ENCODE measurements around the gene NFYC.

The NFYC gene

DNA sequence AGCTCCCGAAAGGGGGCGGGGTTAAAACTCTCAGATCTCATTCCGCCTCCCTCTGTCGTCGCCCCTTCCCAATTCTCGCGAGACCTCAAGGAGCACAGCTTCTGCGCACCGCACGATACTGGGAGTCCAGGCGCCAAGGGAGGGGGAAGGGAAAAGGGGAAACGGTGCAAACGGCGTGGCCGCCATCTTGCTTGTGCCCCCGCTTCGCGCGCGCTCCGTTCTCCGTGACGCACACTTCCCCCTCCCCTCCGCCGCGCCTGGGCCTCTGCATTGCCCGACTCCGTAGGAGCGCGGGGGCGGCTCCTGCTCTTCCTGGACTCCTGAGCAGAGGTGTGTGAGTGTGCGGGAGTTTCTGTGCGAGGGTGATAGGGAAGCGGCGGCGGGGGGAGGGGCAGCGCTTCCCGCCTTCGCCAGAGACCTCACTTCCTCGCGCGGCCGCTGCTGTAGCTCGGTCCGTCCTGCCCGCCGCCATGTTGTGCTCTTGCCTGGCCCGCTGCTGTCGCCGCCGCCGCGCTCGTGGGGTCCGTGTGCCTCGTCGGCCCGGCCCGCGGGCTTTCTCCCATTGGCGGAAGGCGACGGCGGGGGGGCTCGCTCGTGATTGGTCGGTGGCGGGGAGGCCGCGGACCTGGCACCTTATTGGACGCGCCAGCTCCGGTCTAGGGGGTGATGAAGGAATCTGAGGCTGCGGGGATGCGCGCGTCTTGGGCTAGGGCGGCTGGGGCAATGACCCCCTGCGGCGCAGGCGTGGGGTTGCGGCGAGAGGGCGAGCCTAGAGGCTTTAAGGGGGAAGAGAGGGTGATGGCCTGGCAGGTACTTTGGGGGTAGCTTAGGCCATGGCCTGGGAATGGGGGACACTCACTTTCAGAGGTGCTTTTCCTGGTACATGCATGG, at the start of gene NFYC:
TSS of gene NFYC (plus strand) at position 167 of the 891 bp plus-strand sequence. CDS start 47,140 bp downstream, outside the sequence.
- H3K4me1 ChIP-seq (ENCODE audit: insufficient read depth, low read length), result peaks cover 15% of the 10 kb centered on the region
- H3K9me3 ChIP-seq (ENCODE audit: control insufficient read depth, insufficient read depth, low read length), result no peaks in the 10 kb centered on the region
- no peaks in the 10 kb centered on the region; the same call in 1 of the 2 replicates for H3K36me3 ChIP-seq (ENCODE audit: insufficient read depth, low read length)
- H3K9ac ChIP-seq (ENCODE audit: low read depth, low read length), result peak within 1 kb of the TSS; percentile 94

DNA sequence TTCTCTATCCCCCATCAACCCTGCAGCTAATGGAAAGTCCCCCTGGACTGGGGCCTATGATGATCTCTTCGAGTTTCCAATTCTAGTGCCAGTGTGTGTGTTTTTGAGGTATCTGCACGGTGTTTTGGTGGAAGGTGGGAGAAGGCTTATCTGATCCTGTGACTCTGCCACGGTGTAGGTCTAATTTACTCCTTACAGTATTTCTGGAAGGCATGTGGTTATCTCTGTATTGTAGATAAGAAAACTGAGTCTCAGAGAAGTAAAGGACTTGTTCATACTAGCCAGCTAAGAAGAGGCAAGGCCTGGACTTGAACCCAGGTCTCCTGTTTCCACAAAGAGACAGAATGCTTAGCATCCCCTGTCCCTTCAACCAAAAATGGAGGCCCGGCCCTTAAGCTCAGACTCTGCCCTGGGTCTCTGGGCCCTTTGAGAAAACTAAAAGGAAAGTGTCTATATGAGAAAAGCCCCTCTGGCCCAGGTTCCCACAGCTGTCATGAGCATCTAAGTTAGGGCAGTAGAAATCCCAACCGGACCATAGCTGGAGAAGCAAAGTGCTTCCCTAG, 46.3 kb upstream of the NFYC start:
- Histone ChIP-seq H3K36me3 (ENCODE audit: insufficient read depth, low read length) (no peaks in the 10 kb centered on the region; the same call in 1 of the 2 replicates), H3K9ac (ENCODE audit: low read depth, low read length) (no peak overlapping the region), H3K9me3 (ENCODE audit: control insufficient read depth, insufficient read depth, low read length) (no peaks in the 10 kb centered on the region), H3K4me1 (ENCODE audit: insufficient read depth, low read length) (peaks cover 4% of the 10 kb centered on the region; the same call in 1 of the 2 replicates)

DNA sequence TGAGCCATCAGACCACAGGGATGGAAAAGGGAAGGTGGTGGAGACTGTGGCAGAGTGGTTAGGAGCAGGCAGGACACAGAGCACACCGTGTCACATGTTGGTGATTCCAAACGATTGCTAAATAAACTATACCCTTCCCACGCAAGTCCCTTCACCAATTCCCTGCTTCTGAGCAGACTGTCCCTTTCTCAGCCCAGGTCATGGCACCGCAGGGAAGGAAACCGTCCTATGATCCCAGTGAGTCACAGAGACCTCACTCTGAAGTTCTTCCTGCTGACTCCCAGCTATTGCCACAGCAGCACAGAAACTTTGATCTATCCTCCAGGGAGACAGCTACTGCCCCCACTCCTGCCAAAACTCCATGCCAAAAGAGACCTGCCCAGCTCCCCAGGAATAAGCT, 45.2 kb upstream of the NFYC start:
- Histone ChIP-seq H3K36me3 (ENCODE audit: insufficient read depth, low read length) (no peaks in the 10 kb centered on the region; the same call in 1 of the 2 replicates), H3K9me3 (ENCODE audit: control insufficient read depth, insufficient read depth, low read length) (no peaks in the 10 kb centered on the region), H3K9ac (ENCODE audit: low read depth, low read length) (no peak overlapping the region), H3K4me1 (ENCODE audit: insufficient read depth, low read length) (peaks cover 4% of the 10 kb centered on the region; the same call in 1 of the 2 replicates)

- no peak overlapping the region for H3K9ac ChIP-seq (ENCODE audit: low read depth, low read length)
- H3K36me3 ChIP-seq (ENCODE audit: insufficient read depth, low read length), result no peaks in the 10 kb centered on the region; the same call in 1 of the 2 replicates
- peaks cover 4% of the 10 kb centered on the region; the same call in 1 of the 2 replicates for H3K4me1 ChIP-seq (ENCODE audit: insufficient read depth, low read length)
- H3K9me3 ChIP-seq (ENCODE audit: control insufficient read depth, insufficient read depth, low read length), result no peaks in the 10 kb centered on the region
Observed at GRCh38 chr1:40648200-40648599, 43.3 kb upstream of the NFYC start.

GRCh38 chr1:40648928-40649591, 42.4 kb upstream of the NFYC start:
- no peaks in the 10 kb centered on the region; the same call in 1 of the 2 replicates for H3K36me3 ChIP-seq (ENCODE audit: insufficient read depth, low read length)

GRCh38 chr1:40649592-40649930, 41.9 kb upstream of the NFYC start:
- Histone ChIP-seq H3K36me3 (ENCODE audit: insufficient read depth, low read length) (no peaks in the 10 kb centered on the region), H3K4me1 (ENCODE audit: insufficient read depth, low read length) (peaks cover 10% of the 10 kb centered on the region), H3K9ac (ENCODE audit: low read depth, low read length) (no peak overlapping the region), H3K9me3 (ENCODE audit: control insufficient read depth, insufficient read depth, low read length) (no peaks in the 10 kb centered on the region)

More at GRCh38 chr1:40648928-40649591, 42.4 kb upstream of the NFYC start:
- Histone ChIP-seq H3K4me1 (ENCODE audit: insufficient read depth, low read length) (peaks cover 8% of the 10 kb centered on the region), H3K9me3 (ENCODE audit: control insufficient read depth, insufficient read depth, low read length) (no peaks in the 10 kb centered on the region), H3K9ac (ENCODE audit: low read depth, low read length) (no peak overlapping the region)

GRCh38 chr1:40650075-40650474, 41.4 kb upstream of the NFYC start:
- H3K9ac ChIP-seq (ENCODE audit: low read depth, low read length), result no peak overlapping the region

DNA sequence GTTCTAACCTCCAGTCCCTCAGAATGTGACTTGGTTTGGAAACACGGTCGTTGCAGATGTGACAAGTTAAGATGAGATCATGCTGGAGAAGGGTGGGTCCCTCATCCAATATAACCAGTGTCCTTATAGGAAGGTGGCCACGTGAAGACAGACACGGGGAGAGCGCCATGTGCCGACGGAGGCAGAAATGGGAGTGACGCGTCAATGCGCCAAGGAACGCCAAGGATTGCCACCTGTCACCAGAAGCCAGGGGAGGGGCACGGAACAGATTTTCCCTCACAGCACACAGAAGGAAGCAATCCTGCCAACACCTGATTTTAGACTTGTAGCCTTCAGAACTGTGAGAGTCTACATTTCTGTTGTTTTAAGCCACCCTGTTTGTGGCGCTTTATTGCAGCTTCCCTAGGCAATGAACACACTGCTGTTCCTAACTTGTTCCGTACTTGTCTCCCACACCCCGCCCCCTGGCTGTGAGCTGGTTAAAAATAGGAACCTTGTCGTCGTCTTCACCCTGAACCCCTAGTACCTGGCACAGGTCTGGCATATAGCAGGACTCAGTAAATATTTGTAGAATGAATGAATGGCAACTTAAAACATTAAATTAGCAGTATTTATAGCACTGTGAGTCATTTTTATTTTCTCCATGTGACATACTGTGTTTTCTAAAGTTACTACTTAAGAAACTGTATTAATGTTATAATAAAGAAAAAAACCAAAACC, 40.2 kb upstream of the NFYC start:
- Histone ChIP-seq H3K9me3 (ENCODE audit: control insufficient read depth, insufficient read depth, low read length) (no peaks in the 10 kb centered on the region), H3K36me3 (ENCODE audit: insufficient read depth, low read length) (no peaks in the 10 kb centered on the region), H3K4me1 (ENCODE audit: insufficient read depth, low read length) (peaks cover 12% of the 10 kb centered on the region), H3K9ac (ENCODE audit: low read depth, low read length) (no peak overlapping the region)

More at GRCh38 chr1:40650075-40650474, 41.4 kb upstream of the NFYC start:
- Histone ChIP-seq H3K36me3 (ENCODE audit: insufficient read depth, low read length) (no peaks in the 10 kb centered on the region), H3K9me3 (ENCODE audit: control insufficient read depth, insufficient read depth, low read length) (no peaks in the 10 kb centered on the region), H3K4me1 (ENCODE audit: insufficient read depth, low read length) (peaks cover 12% of the 10 kb centered on the region)

- no peaks in the 10 kb centered on the region for H3K36me3 ChIP-seq (ENCODE audit: insufficient read depth, low read length)
- H3K9ac ChIP-seq (ENCODE audit: low read depth, low read length), result no peak overlapping the region
- no peaks in the 10 kb centered on the region for H3K9me3 ChIP-seq (ENCODE audit: control insufficient read depth, insufficient read depth, low read length)
- peaks cover 12% of the 10 kb centered on the region for H3K4me1 ChIP-seq (ENCODE audit: insufficient read depth, low read length)
Observed at GRCh38 chr1:40652468-40652867, 39.0 kb upstream of the NFYC start.

DNA sequence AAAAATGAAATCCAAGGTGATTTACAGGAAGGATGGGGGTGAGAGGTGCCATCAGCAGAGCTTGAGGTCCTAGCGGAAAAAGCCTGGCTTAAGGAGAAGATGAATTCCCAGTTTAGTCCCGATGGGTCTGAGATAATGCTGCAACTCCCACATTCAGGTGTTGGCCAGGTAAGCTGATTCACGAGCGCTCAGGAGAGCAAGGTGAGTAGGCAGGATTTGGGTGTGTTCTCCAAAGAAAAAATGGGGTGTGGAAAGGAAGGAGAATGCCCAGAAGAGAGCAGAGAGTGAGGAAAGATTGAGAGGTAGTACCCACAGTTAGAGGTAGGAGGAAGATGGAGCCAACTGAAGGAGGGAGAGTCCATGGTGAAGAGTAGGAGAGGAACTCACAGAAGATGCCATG, 38.5 kb upstream of the NFYC start:
- Histone ChIP-seq H3K9ac (ENCODE audit: low read depth, low read length) (no peak overlapping the region), H3K9me3 (ENCODE audit: control insufficient read depth, insufficient read depth, low read length) (no peaks in the 10 kb centered on the region), H3K36me3 (ENCODE audit: insufficient read depth, low read length) (no peaks in the 10 kb centered on the region), H3K4me1 (ENCODE audit: insufficient read depth, low read length) (peaks cover 12% of the 10 kb centered on the region)

GRCh38 chr1:40653851-40654537, 37.5 kb upstream of the NFYC start:
- H3K36me3 ChIP-seq (ENCODE audit: insufficient read depth, low read length), result no peaks in the 10 kb centered on the region
- H3K4me1 ChIP-seq (ENCODE audit: insufficient read depth, low read length), result peaks cover 12% of the 10 kb centered on the region
- H3K9ac ChIP-seq (ENCODE audit: low read depth, low read length), result peak overlapping the region; percentile 58; the same call in 1 of the 2 replicates
- no peaks in the 10 kb centered on the region for H3K9me3 ChIP-seq (ENCODE audit: control insufficient read depth, insufficient read depth, low read length)

- no peaks in the 10 kb centered on the region for H3K36me3 ChIP-seq (ENCODE audit: insufficient read depth, low read length)
- no peaks in the 10 kb centered on the region for H3K9me3 ChIP-seq (ENCODE audit: control insufficient read depth, insufficient read depth, low read length)
- peaks cover 10% of the 10 kb centered on the region for H3K4me1 ChIP-seq (ENCODE audit: insufficient read depth, low read length)
Observed at GRCh38 chr1:40657046-40657445, 34.5 kb upstream of the NFYC start.

DNA sequence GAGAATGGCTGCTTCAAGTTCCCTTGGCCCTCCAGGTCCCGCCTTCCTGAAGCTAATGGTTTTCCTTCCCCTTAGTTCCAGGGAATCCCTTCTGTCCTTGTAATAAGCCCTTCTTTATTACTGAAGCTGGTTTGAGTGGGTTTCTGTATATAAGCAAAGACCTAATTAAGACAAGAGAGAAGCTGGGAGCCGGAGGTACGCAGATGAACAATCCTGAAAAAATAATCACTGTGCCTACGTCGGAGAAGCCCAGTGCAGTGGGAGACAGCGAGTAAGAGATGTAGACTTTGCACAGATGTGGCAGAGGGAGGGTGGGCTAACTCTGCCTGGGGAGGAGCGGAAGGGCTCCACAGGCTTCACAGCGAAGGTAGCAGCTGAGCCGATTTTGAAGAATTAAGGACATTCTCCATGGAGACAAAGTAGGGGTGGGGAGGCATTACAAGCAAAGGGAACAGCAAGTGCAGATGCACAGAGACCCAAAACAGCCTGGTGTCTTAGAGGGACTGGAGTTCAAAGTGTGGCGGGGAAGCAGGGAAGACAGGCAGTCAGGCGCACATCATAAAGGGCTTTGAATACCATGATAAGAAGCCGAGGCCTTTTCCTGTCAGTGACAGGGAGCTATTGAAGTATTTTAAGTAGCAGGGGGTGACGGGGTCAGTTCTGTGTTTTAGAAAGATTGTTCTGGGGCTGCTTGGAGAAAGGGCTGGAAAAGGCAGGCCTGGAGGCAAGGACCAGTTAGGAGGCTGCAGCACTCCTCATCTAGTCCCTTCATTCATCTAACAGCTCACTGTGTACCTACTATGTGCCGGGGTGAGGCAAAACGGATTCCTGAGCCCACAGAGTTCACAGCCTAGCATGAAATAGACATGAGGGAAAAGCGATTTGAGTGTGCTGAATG, 32.5 kb upstream of the NFYC start:
- Histone ChIP-seq H3K36me3 (ENCODE audit: insufficient read depth, low read length) (no peaks in the 10 kb centered on the region), H3K9me3 (ENCODE audit: control insufficient read depth, insufficient read depth, low read length) (no peaks in the 10 kb centered on the region), H3K4me1 (ENCODE audit: insufficient read depth, low read length) (peaks cover 25% of the 10 kb centered on the region), H3K9ac (ENCODE audit: low read depth, low read length) (no peak overlapping the region)

More at GRCh38 chr1:40657046-40657445, 34.5 kb upstream of the NFYC start:
- H3K9ac ChIP-seq (ENCODE audit: low read depth, low read length), result no peak overlapping the region
